Stimulated activated CD8-positive, alpha-beta memory T cell treated with anti-CD3 and anti-CD28 coated beads, Interleukin-12 subunit alpha, Interleukin-12 subunit beta, amount 100 ng/mL, for 1 hour (primary cell): ENCODE data around the gene ACOXL.

Source experiments
- DNase-seq: peaks from one replicate; pipeline ENCODE4 v3.0.0-alpha.2; 2020; ENCODE audit warnings: low read depth

ACOXL gene

DNA sequence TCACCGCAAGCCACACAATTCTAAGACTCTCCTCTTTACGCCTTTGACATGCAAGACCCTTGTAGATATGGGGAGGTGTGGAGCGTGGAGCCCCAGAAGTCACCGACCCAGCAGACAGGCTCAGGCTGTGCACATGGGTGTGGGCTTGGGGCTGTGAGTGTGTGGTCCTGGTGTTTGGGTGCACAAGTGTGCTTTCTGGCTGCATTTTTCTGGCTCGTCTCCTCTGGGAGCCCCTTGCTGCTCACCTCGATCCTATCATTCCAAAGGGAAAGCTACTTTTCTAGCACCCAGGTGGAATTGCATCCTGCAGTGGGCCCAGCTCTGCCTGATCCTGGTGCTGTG, 143.0 kb downstream of the ACOXL start:
- DNase-seq, result no peak

DNA sequence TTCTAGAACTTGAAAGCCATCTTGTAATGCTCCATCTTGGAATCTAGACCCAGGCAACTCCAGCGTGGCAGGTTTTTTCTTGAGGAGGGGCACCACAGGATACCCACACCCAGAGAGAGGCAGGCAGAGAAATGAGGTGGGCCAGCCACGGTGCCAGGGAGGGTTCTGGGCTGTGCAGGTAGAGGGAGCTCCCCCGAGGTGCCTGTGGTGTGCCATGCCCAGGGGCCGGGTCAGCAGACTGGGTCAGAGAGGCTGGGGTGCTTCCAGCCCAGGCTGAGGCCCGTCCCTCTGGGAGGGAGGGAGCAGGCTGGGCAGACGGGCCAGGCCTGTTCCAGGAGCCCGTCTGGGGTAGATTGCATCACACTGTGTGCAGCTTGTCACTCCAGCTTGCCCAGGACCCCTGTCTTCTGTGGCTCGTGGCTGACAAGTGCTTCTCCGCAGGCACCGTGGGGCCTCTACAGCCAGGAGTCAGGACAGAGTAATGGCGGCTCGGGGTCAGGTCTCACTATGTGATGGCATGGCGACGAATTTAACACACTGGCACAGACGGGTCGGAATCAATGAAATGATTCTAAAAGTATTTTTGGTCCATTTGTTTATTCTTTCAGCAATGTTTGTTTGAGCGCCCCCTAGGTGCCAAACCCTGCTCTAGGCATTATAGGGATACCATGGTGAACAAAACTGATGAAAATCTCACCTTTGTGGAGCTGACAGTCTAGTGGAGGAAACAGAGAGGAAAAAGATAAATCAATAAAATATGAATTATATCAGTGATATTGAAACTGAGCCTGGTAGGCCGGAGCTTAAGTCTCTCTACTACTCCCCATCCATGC, 144.0 kb downstream of the ACOXL start:
- no peak for DNase-seq

GRCh38 chr2:110877031-110877827, 144.9 kb downstream of the ACOXL start:
- no peak for DNase-seq

DNA sequence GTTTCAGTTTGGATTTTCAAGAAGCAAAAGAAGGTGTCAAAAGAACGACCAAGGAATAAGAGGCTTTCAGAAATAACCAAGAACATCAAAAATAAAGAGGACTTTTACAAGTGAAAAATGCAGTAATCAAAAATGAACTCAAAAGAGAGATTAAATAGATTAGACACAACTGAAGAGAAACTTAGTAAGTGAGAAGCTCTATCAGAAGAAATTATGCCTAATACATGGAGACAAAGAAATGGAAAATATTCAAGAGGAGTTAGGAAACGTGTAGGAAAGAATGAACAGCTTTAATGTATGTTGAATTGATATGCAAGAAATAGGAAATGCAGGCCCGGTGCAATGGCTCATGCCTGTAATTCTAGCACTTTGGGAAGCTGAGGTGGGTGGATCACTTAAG, 145.8 kb downstream of the ACOXL start:
- DNase-seq, result no peak

DNA sequence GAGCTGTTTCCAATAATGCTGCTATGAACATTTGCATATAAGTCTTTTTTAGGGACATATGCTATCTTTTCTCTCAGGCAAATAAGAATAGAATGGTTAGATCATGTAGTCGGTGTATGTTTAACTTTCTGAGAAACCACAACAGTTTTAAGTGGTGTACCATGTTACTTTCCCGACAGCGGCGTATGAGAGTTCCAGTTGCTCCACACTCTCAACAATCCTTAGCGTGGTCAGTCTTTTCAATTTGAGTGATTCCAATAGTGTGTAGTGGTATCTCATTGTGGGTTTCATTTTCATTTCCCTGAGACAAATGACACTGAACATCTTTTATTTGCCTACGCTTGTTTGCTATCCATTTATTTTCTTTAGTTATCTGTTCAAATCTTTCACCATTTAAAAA, 149.5 kb downstream of the ACOXL start:
- no peak for DNase-seq

GRCh38 chr2:110883406-110883805, 151.0 kb downstream of the ACOXL start:
- no peak for DNase-seq

GRCh38 chr2:110885256-110885655, 152.9 kb downstream of the ACOXL start:
- DNase-seq, result no peak

GRCh38 chr2:110886826-110887573, 154.6 kb downstream of the ACOXL start:
- no peak for DNase-seq

GRCh38 chr2:110888411-110888810, 156.0 kb downstream of the ACOXL start:
- no peak for DNase-seq

- DNase-seq, result no peak
These were observed 159.3 kb downstream of the ACOXL start for GRCh38 chr2:110891626-110892025.

DNA sequence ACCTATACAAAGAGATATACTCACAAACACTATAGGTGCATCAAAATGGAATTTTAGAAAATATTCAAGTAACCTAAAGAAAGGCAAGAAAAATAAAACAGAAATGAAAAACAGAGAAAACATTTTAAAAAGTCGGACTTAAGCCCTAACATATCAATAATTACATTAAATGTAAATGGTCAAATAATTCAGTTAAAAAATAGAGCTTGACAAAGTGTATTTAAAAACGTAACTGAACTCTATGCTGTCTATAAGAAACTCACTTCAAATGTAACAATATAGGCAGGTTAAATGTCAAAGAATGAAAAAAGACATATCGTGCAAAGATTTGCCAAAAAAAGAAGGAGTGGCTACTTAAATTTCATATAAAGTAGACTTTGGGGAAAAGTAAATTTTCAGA, 163.9 kb downstream of the ACOXL start:
- DNase-seq, result no peak

DNA sequence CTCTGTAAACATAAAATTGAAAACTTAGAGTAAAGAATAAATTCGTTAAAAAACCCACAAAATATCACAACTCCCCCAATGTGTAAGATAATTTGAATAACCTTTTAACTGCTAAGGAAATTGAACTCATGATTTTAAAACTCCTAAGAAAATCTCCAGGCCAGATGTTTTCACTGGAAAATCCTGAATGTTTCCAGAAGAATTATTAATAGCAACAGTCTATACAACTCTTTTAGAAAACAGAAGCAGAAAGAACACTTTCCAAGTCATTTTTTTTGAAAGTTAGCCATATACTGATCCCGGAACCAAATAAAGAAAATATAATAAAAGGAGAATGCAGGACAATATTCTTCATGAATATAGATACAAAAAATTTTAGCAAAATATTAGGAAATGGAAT, 165.6 kb downstream of the ACOXL start:
- no peak for DNase-seq

GRCh38 chr2:110900191-110900590, 167.8 kb downstream of the ACOXL start:
- no peak for DNase-seq

DNA sequence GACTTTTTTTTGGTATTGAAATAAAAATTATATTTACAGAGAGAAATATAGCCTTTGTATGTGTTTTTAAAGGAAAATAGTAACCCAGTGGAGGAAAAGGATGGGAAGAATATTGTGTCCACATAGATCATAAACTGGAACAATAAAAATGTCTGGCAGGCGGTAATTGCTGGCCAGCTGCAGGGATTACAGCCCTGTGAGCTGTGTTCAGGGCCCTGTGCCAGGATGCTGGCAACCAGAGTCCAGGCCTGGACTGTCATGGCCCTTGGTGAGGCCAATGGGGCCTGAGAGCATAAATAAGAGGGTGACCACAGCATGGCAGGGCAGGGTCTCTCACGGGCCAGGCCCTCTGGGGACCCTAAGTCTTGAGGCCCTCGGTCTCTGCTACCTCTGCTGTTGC, 171.2 kb downstream of the ACOXL start:
- no peak for DNase-seq

DNA sequence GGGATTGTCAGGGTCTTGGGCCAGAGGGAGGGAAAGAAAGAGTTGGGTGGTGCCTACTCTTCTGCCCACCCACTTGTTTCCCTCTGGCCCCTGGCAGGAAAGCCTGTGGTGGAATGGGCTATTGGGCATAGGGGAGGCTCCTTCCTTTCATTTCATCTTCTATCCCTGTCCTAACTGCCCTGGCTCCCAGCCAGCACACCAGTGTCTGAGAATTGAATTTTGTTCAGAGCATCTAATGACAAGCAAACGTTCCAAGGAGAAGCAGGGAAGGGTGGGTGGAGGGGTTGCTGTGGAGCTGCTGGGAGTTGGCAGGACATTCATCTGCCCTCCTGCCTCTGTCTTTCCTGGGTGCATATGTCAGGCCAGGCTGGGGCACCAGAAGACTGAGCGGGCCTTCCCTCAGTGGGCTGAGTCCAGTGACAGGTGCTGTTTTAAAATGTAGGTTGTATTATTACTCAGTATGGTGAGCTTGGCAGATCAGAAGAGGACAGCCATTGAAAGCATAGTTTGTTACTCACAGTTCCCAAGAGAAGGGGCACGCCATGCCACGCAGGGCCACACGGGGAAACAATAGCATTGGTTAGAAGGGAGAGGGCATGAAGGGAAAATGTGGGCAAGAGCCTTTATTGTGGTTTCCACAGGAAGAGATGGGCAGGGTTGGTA, 171.9 kb downstream of the ACOXL start:
- DNase-seq, result no peak

DNA sequence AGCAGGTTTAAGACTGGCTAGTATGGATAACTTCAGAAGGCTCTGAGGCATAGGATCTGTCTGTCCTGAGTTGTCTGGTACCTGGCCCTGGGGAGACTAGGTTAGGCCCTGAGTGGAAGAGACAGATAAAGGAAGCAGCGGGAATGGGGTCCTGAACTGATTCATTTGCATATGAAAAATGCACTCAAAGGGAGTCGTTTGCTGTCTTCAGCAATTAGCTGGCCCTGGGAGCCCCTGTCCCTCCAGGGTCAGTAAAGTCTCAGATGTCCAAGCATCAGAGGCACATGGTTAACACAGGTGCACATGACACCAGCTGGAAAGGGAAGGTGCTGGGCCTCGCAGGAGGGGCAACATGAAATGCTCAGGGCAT, 172.4 kb downstream of the ACOXL start:
- no peak for DNase-seq

DNA sequence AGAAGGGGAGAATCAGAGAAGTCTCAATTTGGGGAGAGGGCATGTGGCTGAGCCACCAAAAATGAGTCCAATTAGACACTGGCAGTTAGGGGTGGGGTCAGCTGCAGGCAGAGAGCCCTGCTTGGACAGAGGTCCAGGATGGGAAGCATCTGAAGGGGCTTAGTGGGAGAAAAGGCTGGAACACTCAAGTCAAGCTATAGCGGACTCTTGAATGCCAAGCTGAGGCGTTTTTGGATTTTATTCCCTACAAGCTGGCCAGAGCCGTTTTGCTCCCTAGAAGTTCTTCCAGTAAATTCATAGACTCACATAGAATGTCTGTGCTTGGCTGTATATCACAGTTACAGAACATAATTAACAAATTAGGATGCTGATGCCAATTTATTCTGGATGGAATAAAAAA, 172.8 kb downstream of the ACOXL start:
- DNase-seq, result no peak

DNA sequence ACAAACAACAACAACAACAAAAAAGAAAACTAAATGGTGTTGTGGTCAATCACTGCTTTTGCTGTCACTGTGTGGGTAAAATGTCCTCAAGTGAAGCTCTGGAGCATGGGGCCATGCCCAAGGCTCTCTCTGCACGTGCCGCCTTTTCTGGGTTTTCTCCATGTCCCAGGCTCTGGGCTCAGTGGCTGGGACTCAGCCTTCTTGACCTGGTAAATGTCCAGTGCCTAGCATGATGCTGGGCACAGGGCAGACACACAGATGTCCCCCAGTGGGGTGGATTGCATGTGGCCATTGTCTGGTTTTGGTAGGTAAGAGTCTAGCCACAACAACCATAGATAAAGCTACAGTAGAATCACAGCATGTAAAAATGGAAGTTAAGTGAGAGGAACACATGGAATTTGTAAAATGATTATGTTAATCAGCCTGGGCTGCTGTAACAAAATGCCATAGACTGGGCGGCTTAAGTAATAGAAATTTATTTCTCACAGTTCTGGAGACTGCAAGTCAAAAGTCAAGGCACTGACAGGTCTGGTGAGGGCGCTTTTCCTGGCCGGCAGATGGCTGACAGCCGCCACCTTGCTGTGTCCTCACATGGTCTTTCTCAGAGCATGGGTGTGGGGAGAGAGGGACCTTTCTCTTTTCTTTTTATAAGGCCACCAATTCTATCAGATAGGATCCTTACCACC, 174.4 kb downstream of the ACOXL start:
- no peak for DNase-seq

DNA sequence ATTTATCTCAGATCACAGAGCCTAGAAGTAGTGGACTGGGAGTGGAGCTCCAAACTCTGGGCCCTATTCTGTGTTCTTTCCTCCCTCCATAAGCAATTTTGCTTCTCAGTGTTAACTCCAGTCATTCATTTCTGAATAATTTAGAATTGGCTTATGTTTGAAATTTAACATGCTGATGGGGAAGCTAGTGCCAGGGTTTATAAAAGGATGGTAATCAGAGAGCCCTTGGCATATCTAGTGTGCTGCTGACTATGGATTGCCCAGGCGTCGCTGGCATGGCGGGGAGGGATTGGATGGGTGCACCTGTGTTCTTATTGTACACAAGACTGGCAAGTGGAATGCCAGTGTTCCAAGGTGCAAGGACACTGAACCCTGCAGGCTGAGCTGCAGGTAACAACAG, 177.1 kb downstream of the ACOXL start:
- no peak for DNase-seq

DNA sequence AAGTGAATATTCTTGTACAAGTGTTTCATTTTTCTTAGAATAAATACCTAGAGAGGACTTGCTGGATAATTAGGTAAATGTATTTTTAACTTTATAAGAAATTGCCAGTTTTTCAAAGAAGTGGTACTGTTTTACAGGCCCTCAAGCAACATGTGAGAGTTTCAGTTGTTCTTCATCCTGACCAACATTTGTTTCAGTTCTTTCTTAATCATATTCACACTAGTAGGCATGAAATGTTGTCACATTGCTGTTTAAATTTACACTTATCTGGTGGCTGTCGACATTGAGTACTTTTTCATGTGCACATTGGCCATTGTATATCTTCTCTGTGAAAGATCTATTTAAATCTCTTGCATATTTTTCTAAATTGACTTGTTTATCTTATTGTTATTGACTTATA, 178.1 kb downstream of the ACOXL start:
- DNase-seq, result no peak

- no peak for DNase-seq
These were observed 187.4 kb downstream of the ACOXL start for GRCh38 chr2:110919738-110920137.

DNA sequence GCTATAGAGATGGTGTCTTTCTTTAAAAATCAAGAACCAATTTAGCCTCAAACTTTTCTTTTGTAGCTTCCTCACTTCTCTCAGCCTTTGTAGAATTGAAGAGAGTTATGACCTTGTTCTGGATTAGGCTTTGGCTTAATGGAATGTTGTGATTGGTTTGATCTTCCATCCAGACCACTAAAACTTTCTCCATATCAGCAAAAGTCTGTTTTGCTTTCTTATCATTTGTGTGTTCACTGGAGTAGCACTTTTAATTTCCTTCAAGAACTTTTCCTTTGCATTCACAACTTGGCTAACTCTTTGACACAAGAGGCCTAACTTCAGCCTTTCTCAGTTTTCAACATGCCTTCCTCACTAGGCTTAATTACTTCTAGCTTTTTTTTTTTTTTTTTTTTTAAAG, 193.1 kb downstream of the ACOXL start:
- DNase-seq, result no peak
